SW480 (cell line): ENCODE data around the gene ARL8B.
A peak's percentile ranks its signal among the peaks of the same experiment; 100 is the strongest.

Source experiments
- DNase-seq: peaks from one replicate; pipeline ENCODE4 v3.0.0-alpha.2; 2016; ENCODE audit warnings: low spot score

The ARL8B gene

GRCh38 chr3:5187156-5187919 is 65.2 kb downstream of the ARL8B start, which contains the start of gene EDEM1:
Gene EDEM1 (plus strand): TSS chr3:5187707. CDS start chr3:5187806, 99 bp downstream.
- DNase-seq = peak; percentile 92

DNA sequence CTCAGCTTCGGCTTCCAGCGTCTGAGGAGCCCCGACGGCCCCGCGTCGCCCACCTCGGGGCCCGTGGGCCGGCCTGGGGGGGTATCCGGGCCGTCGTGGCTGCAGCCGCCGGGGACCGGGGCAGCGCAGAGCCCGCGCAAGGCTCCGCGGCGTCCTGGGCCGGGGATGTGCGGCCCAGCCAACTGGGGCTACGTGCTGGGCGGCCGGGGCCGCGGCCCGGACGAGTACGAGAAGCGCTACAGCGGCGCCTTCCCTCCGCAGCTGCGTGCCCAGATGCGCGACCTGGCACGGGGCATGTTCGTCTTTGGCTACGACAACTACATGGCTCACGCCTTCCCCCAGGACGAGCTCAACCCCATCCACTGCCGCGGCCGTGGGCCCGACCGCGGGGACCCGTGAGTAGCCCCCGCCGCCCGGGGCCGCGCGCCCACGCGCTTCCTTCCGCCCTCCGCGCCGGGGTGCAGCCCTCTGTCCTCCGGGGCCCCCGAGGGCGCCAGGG is 65.9 kb downstream of the ARL8B start:
- DNase-seq = peak; percentile 30

DNA sequence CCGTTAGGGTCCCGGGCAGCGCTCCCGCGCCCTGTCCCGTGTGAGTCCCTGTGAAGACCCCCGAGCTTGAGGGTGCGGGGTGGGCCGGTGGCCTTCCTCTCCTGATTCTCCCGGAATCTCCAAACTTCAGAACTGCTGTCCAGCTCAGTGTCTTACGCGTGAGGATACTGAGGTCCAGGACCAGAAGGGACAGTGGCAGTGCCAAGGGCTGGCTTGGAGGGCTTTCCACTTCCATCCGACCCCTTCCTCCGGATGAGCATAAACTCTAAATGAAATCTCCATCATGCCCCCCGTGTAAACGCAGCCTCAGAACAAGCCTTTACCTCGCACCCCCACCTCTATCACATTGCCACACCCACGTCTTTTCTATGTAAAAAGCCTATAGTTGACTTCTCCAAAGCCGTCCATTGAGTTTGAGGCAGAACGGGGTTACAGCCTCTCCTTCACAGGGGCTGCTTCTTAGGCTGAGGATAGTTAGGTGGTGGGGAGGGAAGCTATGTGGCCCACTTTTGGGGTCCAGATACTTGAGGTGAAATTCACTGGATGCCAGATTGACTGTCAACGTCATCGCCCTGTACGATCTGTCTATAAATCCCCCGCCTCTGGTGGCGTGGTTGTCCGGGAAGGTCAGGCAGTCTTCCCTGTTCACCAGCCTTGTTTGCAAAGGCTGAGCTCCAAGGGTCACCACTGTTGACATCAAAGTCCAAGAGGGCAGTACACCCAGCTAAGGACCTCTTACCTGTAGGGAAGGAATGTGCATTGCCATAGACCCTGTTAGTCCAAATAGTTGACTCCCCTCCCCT is 66.5 kb downstream of the ARL8B start:
- DNase-seq = peak; percentile 44

- DNase-seq = no peak
These were observed 68.2 kb downstream of the ARL8B start for GRCh38 chr3:5190147-5190791.

DNA sequence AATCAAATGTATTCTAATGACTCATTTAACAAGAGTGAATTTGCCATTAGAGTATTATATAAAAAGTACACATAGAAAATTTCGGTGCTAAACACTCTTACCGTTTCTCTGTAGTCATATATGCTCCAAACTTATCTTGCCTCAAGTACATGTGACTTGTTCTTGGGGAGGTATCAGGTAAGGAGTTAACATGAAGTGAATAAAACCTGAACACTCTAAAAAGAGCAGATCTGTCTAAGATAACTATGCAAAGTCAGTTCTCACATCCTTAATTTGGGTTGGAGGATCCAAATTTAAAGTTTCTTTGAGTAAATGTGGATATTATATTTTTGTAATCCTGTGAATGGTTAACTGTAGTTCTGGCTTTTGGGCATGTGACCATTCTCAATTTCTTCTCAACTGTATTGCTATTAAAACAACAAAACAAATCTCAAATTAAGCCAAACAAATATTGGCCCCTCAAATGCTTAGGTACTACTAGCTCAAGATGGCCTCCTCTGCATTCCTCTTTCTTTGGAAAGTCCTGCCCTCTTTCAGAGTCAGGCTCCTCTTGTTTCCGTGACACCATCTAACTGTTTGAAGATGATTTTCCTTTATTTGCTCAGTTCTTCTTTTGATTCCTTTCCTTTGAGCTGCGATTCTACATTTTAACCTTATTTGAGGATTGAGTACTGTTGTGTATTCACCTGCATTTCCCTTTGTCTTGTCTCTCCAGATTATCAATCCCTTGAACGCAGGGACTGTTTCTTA is 69.6 kb downstream of the ARL8B start:
- no peak for DNase-seq

GRCh38 chr3:5192571-5193365 is 70.7 kb downstream of the ARL8B start:
- no peak for DNase-seq

GRCh38 chr3:5194341-5194740 is 72.2 kb downstream of the ARL8B start:
- DNase-seq = no peak

DNA sequence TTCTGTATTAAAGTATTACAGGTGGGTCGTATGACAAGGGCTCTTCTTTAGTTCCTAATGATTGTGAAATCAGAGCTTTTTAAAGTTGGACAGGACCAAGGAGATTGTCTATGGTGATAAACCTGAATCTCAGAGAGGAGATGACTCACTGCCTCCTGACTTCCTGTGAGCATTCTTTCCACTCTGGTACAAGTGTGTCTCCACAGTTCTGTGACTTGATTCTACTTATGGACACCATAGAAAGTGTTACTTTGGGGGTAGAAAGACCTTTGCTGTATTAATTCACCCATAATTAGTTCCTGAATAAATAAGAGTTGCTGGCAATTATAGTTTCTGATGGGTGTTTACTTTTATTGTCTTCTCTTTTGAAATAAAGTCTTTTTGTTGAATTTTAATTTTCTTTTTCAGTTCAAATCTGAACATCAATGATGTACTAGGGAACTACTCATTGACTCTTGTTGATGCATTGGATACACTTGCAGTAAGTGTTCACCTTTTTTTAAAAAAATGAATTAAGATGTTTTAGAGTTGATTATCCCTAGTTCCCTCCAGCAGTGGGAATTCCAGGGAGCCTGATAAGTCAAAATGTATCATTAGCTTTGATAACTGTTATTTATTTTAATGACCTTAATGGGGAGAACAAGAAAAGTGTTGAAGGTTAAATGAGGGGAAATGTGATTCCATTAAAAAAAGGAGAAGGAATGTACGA is 72.9 kb downstream of the ARL8B start:
- DNase-seq = peak; percentile 72

GRCh38 chr3:5195605-5196004 is 73.5 kb downstream of the ARL8B start:
- peak; percentile 40 for DNase-seq

GRCh38 chr3:5197022-5197421 is 74.9 kb downstream of the ARL8B start:
- no peak for DNase-seq

DNA sequence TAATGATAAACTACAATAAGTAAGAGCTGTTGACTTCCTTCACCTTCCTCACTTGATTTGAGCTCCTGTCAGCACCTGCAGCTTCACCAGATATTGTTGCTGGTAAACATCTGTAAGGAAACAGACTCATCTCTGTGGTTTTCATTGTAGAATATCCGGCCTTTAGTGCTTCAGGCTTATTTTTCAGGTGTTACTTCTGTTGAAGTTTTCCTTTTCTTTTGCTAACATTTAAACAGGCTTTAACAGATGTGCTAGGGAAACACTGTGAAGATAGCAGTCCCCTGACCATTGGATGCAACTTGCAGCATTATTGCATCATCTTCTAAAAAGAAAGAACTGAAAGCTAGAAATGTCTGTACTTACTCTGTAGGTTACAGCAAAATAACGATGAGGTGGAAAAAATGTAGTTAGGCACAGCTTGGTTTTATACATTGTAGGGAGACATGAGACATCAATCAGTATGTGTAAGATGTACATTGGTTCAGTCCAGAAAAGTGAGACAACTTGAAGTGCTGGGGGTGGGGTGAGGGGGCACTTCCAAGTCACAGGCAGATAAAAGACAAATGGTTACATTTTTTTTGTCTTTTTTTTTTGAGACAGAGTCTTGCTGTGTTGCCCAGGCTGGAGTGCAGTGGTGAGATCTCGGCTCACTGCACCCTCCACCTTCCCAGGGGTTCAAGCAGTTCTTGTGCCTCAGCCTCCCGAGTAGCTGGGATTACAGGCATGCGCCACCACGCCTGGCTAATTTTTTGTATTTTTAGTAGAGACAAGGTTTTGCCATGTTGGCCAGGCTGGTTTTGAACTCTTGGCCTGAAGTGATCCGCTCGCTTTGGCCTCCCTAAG is 75.6 kb downstream of the ARL8B start:
- DNase-seq = peak; percentile 48

DNA sequence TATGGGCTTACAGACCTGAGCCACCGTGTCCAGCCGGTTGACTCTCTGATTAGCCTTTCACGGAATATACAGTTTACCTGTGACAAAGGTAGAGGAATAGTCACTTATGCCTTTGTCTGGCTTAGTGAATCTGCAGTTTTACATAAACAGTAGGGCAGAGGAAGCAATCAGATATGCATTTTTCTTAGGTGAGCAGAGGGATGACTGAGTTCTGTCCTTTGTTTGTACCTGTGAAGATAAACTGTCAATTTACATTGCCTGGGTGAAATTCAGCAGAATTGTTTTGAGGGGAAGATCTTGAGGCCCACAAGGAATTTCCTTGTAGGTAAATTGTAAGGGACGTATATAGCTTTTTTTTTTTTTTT is 76.2 kb downstream of the ARL8B start:
- no peak for DNase-seq

DNA sequence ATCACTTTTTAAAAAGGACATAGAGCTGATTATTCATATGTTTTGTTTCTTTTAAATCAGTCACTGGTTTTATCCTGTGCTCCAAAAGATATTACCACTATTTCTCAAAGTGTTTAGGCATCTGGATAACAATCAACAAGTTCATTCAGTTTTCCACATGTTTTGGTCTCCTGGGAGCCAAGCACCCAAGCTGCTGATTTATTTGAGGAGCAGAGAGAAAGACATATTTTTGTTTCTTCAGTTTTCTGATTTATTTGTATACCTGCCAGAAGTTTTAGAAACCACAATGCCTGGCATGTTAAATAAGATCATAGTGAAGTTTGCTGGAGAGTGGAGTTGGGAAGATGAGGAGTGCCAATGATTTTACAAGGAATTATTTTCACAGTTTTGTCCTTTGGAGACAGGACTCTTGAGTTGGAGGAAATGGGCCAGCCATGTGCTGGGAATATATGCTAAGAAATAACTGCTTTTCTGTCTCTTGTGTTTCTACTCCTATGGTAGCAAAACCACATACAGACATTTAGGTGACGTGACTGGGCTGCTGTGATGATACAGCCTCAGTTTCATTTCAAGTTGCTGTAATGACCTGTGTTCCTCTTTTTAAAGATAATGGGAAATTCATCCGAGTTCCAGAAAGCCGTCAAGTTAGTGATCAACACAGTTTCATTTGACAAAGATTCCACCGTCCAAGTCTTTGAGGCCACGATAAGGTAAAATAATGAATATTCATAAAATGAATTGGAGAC is 77.1 kb downstream of the ARL8B start:
- DNase-seq = no peak

DNA sequence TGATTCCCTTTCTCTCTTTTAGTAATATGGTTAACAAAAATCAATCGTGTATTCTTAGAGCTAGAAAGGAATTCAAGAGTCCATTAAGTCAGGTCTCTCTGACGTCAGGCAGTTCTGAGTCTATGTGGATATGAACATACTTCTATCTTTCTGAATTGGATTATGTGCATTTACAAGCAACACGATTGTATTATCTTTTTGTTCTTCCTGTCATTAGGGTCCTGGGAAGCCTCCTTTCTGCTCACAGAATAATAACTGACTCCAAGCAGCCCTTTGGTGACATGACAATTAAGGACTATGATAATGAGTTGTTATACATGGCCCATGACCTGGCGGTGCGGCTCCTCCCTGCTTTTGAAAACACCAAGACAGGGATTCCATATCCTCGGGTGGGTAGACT is 79.4 kb downstream of the ARL8B start:
- no peak for DNase-seq

GRCh38 chr3:5202222-5202621 is 80.1 kb downstream of the ARL8B start:
- DNase-seq = no peak

GRCh38 chr3:5205165-5205941 is 83.3 kb downstream of the ARL8B start:
- DNase-seq = no peak

DNA sequence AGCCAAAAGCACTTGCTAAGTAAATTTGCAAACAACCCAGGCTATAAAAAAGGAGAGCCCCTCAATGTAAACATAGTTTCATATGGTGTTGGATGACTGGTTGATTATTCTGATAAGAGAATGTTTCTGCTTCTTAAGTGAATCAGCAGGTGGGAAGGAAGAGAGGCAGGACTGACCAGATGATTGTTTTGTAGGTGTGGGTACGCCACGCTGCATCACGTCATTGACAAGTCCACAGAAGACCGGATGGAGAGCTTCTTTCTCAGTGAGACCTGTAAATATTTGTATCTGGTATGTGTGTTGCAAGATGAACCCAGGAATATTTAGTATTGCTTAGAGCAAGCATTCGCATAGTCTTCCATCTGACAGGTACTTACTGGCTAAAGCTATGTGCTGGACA is 88.8 kb downstream of the ARL8B start:
- no peak for DNase-seq
